Right lobe of liver (tissue), 6 donors: Measurements from ENCODE around the gene DIPK1C. TPM values are rescaled to one million over a fixed set of nuclear protein-coding genes. Genes with fewer than 3 reads are reported as not detected.
A peak's percentile ranks its signal among the peaks of the same experiment; 100 is the strongest.

Experiments
- ATAC-seq, 4 donors: fragments of 200-7000 bp; cut with Tn5 transposase; one replicate each; pipeline ENCODE4 v1.9.1; 2020; ENCODE audit warnings: mild to moderate bottlenecking in 4 of 4, moderate library complexity in 4 of 4
- DNase-seq, 3 donors: peaks; one replicate each; pipeline ENCODE4 v3.0.0-alpha.2; 2020
- H3K27ac ChIP-seq, 3 donors: fragments of 200-600 bp; one replicate each; pipeline ENCODE4 v1.8.0; 2022
- H3K27me3 ChIP-seq, 2 donors: fragments of 200-600 bp; one replicate each; pipeline ENCODE4 v1.8.0; 2022
- H3K36me3 ChIP-seq, 4 donors: fragments of 200-600 bp; sonication (generic) in 1 of 4; one replicate each; pipeline versions ENCODE4 v1.5.1 to v1.8.0; 2017 to 2022; ENCODE audit warnings: control low read depth in 1 of 4
- H3K4me1 ChIP-seq, 4 donors: fragments of 200-600 bp; sonication (generic) in 1 of 4; one replicate each; pipeline versions ENCODE4 v1.5.1 to v1.8.0; 2017 to 2022; ENCODE audit warnings: control low read depth in 1 of 4
- H3K4me3 ChIP-seq, 3 donors: fragments of 200-600 bp; one replicate each; pipeline ENCODE4 v1.8.0; 2022
- H3K9me3 ChIP-seq, 4 donors: fragments of 200-600 bp; sonication (generic) in 1 of 4; one replicate each; pipeline versions ENCODE4 v1.5.1 to v1.8.0; 2017 to 2022; ENCODE audit warnings: control low read depth in 1 of 4
- POLR2A ChIP-seq: fragments of 450-650 bp; IDR thresholded peaks from one replicate; pipeline ENCODE4 v1.6.1; 2017; ENCODE audit warnings: antibody characterized with exemption, mild to moderate bottlenecking
- WGBS: methylation state at CpG from one replicate; pipeline ENCODE4 v1.1.6; 2018; ENCODE audit warnings: low coverage, low lambda C conversion rate; ENCODE audit not compliant: insufficient coverage; ENCODE audit errors: missing lambda C conversion rate; 5-methylcytosine and 5-hydroxymethylcytosine counted together
- intact Hi-C, 2 donors: fragments of 100-400 bp; cut with DNase I; formaldehyde crosslinking; loops; one replicate each; pipeline versions ENCODE4 v1.11.2 to v1.14.1; 2022
- total RNA-seq, 6 experiments: library from RNA; depleted of rRNA in 2 of 6; stranded (reverse); fragments of >200 nt in 2 of 6; fragmentation: NEBNext Ultra II Directional in 3 of 6; extraction: Animal tissue kit (Norgen Biotek cat#: 25700) in 3 of 6; gene quantifications; one replicate each; pipeline versions ENCODE4 v1.1.0 to v1.2.4, GENCODE V29; 2016 to 2023
- TF ChIP-seq, protein P1 (sequence below), 4 donors: fragments of 200-600 bp in 3 of 4; fragments of 450-650 bp in 1 of 4; IDR thresholded peaks; one replicate each; pipeline versions ENCODE4 v1.5.1 to v1.8.0; 2016 to 2022; ENCODE audit warnings: antibody characterized with exemption in 4 of 4, mild to moderate bottlenecking in 2 of 4
- donor health status: DM: no; HTN: yes; CAD: no.
- donor health status: DM: no; HTN: no; CAD: no.
- donor health status: DM: no; HTN: no; CAD: no.
- donor health status: DM: no; HTN: yes; CAD: no.
- donor health status: DM: no; HTN: yes; CAD: no.

Gene DIPK1C
- total RNA-seq, 6 experiments from 2014 or later: 0.06 to 0.37 (median 0.20) TPM; not detected in 3

GRCh38 chr18:74463254-74463653, 6.1 kb upstream of the DIPK1C start:
- WGBS: 77% methylated on average over 6 of the region's 8 CpGs

GRCh38 chr18:74460825-74461224, 3.7 kb upstream of the DIPK1C start:
- 83% methylated on average over 1 of the region's 7 CpGs for WGBS

More at GRCh38 chr18:74463254-74463653, 6.1 kb upstream of the DIPK1C start:
- Histone ChIP-seq H3K9me3 (no peaks in the 10 kb centered on the region), H3K27me3 (no peaks in the 10 kb centered on the region), H3K36me3 (no peaks in the 10 kb centered on the region), H3K27ac (no peak overlapping the region), H3K4me1 (no peaks in the 10 kb centered on the region), H3K4me3 (no peak overlapping the region)
- no peak for DNase-seq
- ATAC-seq: no peak
- intact Hi-C loops: no loop called here
- TF ChIP-seq, protein P1, sequence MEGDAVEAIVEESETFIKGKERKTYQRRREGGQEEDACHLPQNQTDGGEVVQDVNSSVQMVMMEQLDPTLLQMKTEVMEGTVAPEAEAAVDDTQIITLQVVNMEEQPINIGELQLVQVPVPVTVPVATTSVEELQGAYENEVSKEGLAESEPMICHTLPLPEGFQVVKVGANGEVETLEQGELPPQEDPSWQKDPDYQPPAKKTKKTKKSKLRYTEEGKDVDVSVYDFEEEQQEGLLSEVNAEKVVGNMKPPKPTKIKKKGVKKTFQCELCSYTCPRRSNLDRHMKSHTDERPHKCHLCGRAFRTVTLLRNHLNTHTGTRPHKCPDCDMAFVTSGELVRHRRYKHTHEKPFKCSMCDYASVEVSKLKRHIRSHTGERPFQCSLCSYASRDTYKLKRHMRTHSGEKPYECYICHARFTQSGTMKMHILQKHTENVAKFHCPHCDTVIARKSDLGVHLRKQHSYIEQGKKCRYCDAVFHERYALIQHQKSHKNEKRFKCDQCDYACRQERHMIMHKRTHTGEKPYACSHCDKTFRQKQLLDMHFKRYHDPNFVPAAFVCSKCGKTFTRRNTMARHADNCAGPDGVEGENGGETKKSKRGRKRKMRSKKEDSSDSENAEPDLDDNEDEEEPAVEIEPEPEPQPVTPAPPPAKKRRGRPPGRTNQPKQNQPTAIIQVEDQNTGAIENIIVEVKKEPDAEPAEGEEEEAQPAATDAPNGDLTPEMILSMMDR (IDR thresholded peaks at IDR 0.05): no peak
- TF ChIP-seq POLR2A: no peak

DNA sequence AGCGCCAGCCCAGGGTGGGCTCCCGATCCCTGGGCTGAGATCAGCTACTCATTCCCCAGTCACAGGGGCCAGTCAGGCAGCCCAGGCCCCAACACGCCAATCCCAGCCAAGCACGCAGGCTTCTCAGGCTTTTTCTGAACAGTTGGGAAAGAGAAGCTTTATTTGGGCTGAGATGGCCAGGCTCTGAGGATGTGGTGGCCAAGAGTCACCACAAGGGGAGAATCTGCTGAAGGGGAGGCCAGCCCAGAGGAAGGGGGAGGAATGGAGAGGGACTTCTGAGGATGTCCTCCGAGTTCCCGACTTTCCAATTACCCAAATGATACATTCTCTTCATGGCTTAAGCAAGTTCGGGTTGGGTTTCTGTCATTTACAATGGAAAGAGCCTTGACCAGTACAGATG, 2.8 kb upstream of the DIPK1C start:
- whole genome bisulfite sequencing: 39% methylated on average over 7 of the region's 7 CpGs
- no peaks in the 10 kb centered on the region for H3K9me3 ChIP-seq
- H3K4me1 ChIP-seq: peaks cover 0 to 11% (median 1%) of the 10 kb centered on the region in 4 donors
- no peaks in the 10 kb centered on the region for H3K36me3 ChIP-seq
- no peaks in the 10 kb centered on the region for H3K27me3 ChIP-seq
- H3K4me3 ChIP-seq: no peak overlapping the region
- no peak for DNase-seq
- no peak for ATAC-seq
- intact Hi-C loops: no loop called here
- H3K27ac ChIP-seq: no peak overlapping the region
- no peak for TF ChIP-seq POLR2A
- TF ChIP-seq, protein P1 (IDR thresholded peaks at IDR 0.05): no peak

More at GRCh38 chr18:74460825-74461224, 3.7 kb upstream of the DIPK1C start:
- H3K4me3 ChIP-seq: no peak overlapping the region
- peaks cover 0 to 11% (median 1%) of the 10 kb centered on the region in 4 donors for H3K4me1 ChIP-seq
- DNase-seq: no peak
- no peak overlapping the region for H3K27ac ChIP-seq
- H3K27me3 ChIP-seq: no peaks in the 10 kb centered on the region
- no peak for ATAC-seq
- no peaks in the 10 kb centered on the region for H3K36me3 ChIP-seq
- TF ChIP-seq, protein P1 (IDR thresholded peaks at IDR 0.05): no peak
- no peak for TF ChIP-seq POLR2A
- intact Hi-C loops: no loop called here
- no peaks in the 10 kb centered on the region for H3K9me3 ChIP-seq

- Histone ChIP-seq H3K4me1 (peaks cover 0 to 11% (median 1%) of the 10 kb centered on the region in 4 donors), H3K27ac (no peak overlapping the region), H3K27me3 (no peaks in the 10 kb centered on the region), H3K36me3 (no peaks in the 10 kb centered on the region), H3K9me3 (no peaks in the 10 kb centered on the region), H3K4me3 (no peak overlapping the region)
- ATAC-seq: peak in 1 of 4 donors; percentile 16
- intact Hi-C loops: no loop called here
- no peak for DNase-seq
- WGBS: 28% methylated on average over 10 of the region's 34 CpGs
- TF ChIP-seq POLR2A: no peak
- TF ChIP-seq, protein P1 (IDR thresholded peaks at IDR 0.05): no peak
These were observed 765 bp upstream of the DIPK1C start for GRCh38 chr18:74457725-74458421.
